WTC11 (cell line): ENCODE data around the gene CMTM1. TPM values are rescaled to one million over a fixed set of nuclear protein-coding genes. Genes with fewer than 3 reads are reported as not detected.

Experiments
- ATAC-seq: fragments of 200-7000 bp; cut with Tn5 transposase; 2 replicates; pipeline ENCODE4 v1.10.0; 2021; ENCODE audit warnings: mild to moderate bottlenecking, moderate library complexity
- CTCF ChIA-PET: fragments of 300-600 bp; sonication (Branson Sonifier 250); formaldehyde crosslinking; loops from one replicate; lab custom pipeline; 2021; ENCODE audit warnings: antibody characterized with exemption; lab: Charles Lee
- POLR2A ChIA-PET: fragments of 350-600 bp; sonication (Branson Sonifier 250); formaldehyde crosslinking; loops from one replicate; lab custom pipeline; 2021; ENCODE audit warnings: antibody characterized with exemption; lab: Charles Lee
- DNase-seq: peaks from one replicate; pipeline ENCODE4 v3.0.0; 2021; ENCODE audit warnings: low spot score
- H3K27ac Mint-ChIP-seq: 2 replicates; pipeline ENCODE4 v1.8.0; 2021; ENCODE audit warnings: mixed read lengths
- H3K27me3 Mint-ChIP-seq: 2 replicates; pipeline ENCODE4 v1.8.0; 2021; ENCODE audit warnings: low read depth, mild to moderate bottlenecking, moderate library complexity, mixed read lengths
- H3K36me3 Mint-ChIP-seq: 2 replicates; pipeline ENCODE4 v1.8.0; 2021; ENCODE audit warnings: mixed read lengths
- H3K4me1 Mint-ChIP-seq: 2 replicates; pipeline ENCODE4 v1.8.0; 2022; ENCODE audit warnings: mixed read lengths
- H3K4me3 Mint-ChIP-seq: 2 replicates; pipeline ENCODE4 v1.8.0; 2021; ENCODE audit warnings: mild to moderate bottlenecking, moderate library complexity, mixed read lengths
- H3K9me3 Mint-ChIP-seq: 2 replicates; pipeline ENCODE4 v1.8.0; 2021; ENCODE audit warnings: mixed read lengths
- ATF1 ChIP-seq: sonication (generic); formaldehyde crosslinking; IDR thresholded peaks from 2 replicates; pipeline ENCODE4 v1.8.1; 2023; ENCODE audit warnings: mild to moderate bottlenecking, moderate library complexity, missing genetic modification reagents
- EMX1 ChIP-seq: fragments of 250-450 bp; sonication (Bioruptor Pico); IDR thresholded peaks from 2 replicates; pipeline ENCODE4 v1.8.0; 2021; ENCODE audit warnings: mild to moderate bottlenecking
- FOXJ3 ChIP-seq: sonication (generic); formaldehyde crosslinking; IDR thresholded peaks from 2 replicates; pipeline ENCODE4 v1.9.0; 2021; ENCODE audit warnings: missing genetic modification reagents, mild to moderate bottlenecking, borderline replicate concordance
- GRHL2 ChIP-seq: fragments of 250-450 bp; sonication (Bioruptor Pico); IDR thresholded peaks from 2 replicates; pipeline ENCODE4 v1.8.0; 2022; ENCODE audit warnings: mild to moderate bottlenecking, moderate library complexity; ENCODE audit not compliant: insufficient replicate concordance, severe bottlenecking
- NFATC4 ChIP-seq: fragments of 250-450 bp; sonication (Bioruptor Pico); IDR thresholded peaks from 2 replicates; pipeline ENCODE4 v1.9.0; 2021; ENCODE audit warnings: mild to moderate bottlenecking
- SMAD3 ChIP-seq: sonication (generic); formaldehyde crosslinking; IDR thresholded peaks from 2 replicates; pipeline ENCODE4 v1.8.0; 2022; ENCODE audit warnings: missing genetic modification reagents, mild to moderate bottlenecking, borderline replicate concordance
- ZNF121 ChIP-seq: sonication (generic); formaldehyde crosslinking; IDR thresholded peaks from 2 replicates; pipeline ENCODE4 v1.8.0; 2023; ENCODE audit warnings: missing genetic modification reagents
- ZNF396 ChIP-seq: fragments of 250-450 bp; sonication (Bioruptor Pico); IDR thresholded peaks from 2 replicates; pipeline ENCODE4 v1.8.0; 2021; ENCODE audit warnings: mild to moderate bottlenecking, moderate library complexity, borderline replicate concordance
- ZNF416 ChIP-seq: fragments of 250-450 bp; sonication (Bioruptor Pico); IDR thresholded peaks from 2 replicates; pipeline ENCODE4 v1.9.0; 2021; ENCODE audit warnings: mild to moderate bottlenecking, inconsistent platforms
- total RNA-seq: library from RNA; stranded (reverse); gene quantifications from 3 replicates; pipeline ENCODE4 v1.2.3, GENCODE V29; 2021
- TF ChIP-seq, protein P1 (sequence below): sonication (generic); formaldehyde crosslinking; IDR thresholded peaks from 2 replicates; pipeline ENCODE4 v1.8.1; 2023; ENCODE audit warnings: mild to moderate bottlenecking, missing genetic modification reagents
- TF ChIP-seq, protein P2 (sequence below): fragments of 250-450 bp; sonication (Bioruptor Pico); IDR thresholded peaks from 2 replicates; pipeline ENCODE4 v1.9.0; 2021; ENCODE audit warnings: mild to moderate bottlenecking, borderline replicate concordance
- TF ChIP-seq, protein P3 (sequence below): sonication (generic); formaldehyde crosslinking; IDR thresholded peaks from 2 replicates; pipeline ENCODE4 v1.8.0; 2023; ENCODE audit warnings: mild to moderate bottlenecking, missing genetic modification reagents
- TF ChIP-seq, protein P4 (sequence below): fragments of 250-450 bp; sonication (Bioruptor Pico); conservative IDR thresholded peaks from 2 replicates; pipeline ENCODE4 v1.9.0; 2021; ENCODE audit warnings: mild to moderate bottlenecking
- TF ChIP-seq, protein P5 (sequence below): sonication (generic); formaldehyde crosslinking; IDR thresholded peaks from 2 replicates; pipeline ENCODE4 v1.8.0; 2022; ENCODE audit warnings: mild to moderate bottlenecking, missing genetic modification reagents
- TF ChIP-seq, protein P6 (sequence below): sonication (generic); formaldehyde crosslinking; IDR thresholded peaks from 2 replicates; pipeline ENCODE4 v1.8.1; 2023; ENCODE audit warnings: mild to moderate bottlenecking, missing genetic modification reagents, moderate library complexity

The CMTM1 gene
- total RNA-seq, 1 experiment from 2014 or later = 1.6 TPM

DNA sequence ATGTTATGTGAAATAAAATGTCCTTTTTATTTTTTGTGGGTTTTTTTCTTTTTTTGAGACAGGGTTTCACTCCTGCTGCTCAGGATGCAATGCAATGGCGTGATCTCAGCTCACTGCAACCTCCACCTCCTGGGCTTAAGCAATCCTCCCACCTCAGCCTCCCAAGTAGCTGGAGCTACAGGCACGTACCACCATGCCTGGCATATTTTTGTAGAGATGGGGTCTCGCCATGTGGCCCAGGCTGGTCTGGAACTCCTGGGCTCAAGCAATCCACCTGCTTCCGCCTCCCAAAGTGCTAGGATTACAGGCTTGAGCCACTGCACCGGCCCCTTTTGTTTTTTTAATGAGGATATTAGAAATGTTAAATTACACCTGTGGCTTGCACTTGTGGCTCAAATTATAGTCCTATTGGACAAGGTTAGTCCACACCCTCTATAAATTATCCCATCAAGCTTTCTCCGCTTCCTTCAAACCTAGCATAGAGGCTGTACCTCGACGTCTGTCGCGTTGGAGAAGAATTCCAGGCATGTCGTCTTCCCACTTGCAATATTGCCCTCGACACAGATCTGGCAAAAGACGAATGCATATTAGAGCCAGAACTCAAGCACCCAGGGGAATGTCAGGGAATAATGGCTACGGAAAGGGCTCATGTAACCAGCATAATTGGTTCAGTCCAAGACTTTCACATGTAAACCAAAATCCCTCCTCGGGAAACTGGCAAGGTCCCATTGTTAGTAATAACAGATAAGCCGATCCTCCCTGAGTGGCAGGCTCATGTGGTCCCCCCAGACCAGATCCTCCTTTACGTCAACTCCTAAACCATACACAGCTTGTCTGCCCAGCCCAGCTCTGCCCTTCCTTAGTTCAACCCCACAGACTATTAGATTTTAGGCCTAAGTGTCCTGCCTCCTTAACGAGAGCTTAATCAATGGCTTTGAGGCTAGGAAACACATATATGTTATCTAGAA, 24.6 kb upstream of the CMTM1 start:
- DNase-seq (no peak), ATAC-seq (peak; percentile 60)
- H3K27me3 Mint-ChIP-seq = no peaks in the 10 kb centered on the region
- peaks cover 17% of the 10 kb centered on the region for H3K4me1 Mint-ChIP-seq
- no peak overlapping the region for H3K4me3 Mint-ChIP-seq
- H3K27ac Mint-ChIP-seq = peak overlapping the region; percentile 14
- no peaks in the 10 kb centered on the region for H3K36me3 Mint-ChIP-seq
- peak; percentile 92 for TF ChIP-seq ZNF121 (CRISPR knock-in tag)
- TF ChIP-seq GRHL2 (CRISPR knock-in tag) = no peak
- ChIA-PET CTCF (interaction anchor here (0.9 to 1.6 kb wide), 3 partner anchors 30 to 135 kb away, joined by 3 to 5 read pairs (median 3); no protein-coding TSS in a partner anchor), POLR2A (no interaction called here)
- no peaks in the 10 kb centered on the region for H3K9me3 Mint-ChIP-seq

DNA sequence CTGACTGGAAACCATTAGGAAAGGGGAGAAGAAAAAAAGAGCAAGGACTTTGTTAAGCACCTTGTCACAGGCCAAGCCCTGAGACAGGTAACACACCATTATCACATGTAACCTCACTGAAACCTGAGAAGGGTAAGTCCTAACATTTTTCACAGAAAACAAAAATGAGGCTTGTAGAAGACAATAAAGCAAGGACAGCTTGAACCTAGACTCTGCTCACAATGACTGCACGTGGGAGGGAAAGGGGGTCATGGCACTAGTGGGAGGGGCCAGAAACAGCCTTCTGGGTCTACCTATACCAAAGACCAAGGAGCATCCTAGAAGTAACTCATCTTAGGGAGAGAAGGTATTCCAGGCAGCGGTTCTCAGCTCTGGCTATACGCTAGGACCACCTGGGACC, 23.8 kb upstream of the CMTM1 start:
- no peaks in the 10 kb centered on the region for H3K36me3 Mint-ChIP-seq
- no peak for DNase-seq
- ChIA-PET CTCF (interaction anchor here (0.8 to 1.6 kb wide), 4 partner anchors 10 to 136 kb away, joined by 3 to 5 read pairs (median 3); partner anchors contain the start of gene CKLF), POLR2A (no interaction called here)
- peak overlapping the region; percentile 14; the same call in 1 of the 2 replicates for H3K27ac Mint-ChIP-seq
- no peak overlapping the region for H3K4me3 Mint-ChIP-seq
- no peaks in the 10 kb centered on the region for H3K27me3 Mint-ChIP-seq
- peaks cover 17% of the 10 kb centered on the region for H3K4me1 Mint-ChIP-seq
- TF ChIP-seq ZNF396 = no peak
- TF ChIP-seq, protein P1, sequence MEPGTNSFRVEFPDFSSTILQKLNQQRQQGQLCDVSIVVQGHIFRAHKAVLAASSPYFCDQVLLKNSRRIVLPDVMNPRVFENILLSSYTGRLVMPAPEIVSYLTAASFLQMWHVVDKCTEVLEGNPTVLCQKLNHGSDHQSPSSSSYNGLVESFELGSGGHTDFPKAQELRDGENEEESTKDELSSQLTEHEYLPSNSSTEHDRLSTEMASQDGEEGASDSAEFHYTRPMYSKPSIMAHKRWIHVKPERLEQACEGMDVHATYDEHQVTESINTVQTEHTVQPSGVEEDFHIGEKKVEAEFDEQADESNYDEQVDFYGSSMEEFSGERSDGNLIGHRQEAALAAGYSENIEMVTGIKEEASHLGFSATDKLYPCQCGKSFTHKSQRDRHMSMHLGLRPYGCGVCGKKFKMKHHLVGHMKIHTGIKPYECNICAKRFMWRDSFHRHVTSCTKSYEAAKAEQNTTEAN (CRISPR knock-in tag) = no peak
- no peak for TF ChIP-seq ZNF416 (CRISPR knock-in tag)
- TF ChIP-seq, protein P2, sequence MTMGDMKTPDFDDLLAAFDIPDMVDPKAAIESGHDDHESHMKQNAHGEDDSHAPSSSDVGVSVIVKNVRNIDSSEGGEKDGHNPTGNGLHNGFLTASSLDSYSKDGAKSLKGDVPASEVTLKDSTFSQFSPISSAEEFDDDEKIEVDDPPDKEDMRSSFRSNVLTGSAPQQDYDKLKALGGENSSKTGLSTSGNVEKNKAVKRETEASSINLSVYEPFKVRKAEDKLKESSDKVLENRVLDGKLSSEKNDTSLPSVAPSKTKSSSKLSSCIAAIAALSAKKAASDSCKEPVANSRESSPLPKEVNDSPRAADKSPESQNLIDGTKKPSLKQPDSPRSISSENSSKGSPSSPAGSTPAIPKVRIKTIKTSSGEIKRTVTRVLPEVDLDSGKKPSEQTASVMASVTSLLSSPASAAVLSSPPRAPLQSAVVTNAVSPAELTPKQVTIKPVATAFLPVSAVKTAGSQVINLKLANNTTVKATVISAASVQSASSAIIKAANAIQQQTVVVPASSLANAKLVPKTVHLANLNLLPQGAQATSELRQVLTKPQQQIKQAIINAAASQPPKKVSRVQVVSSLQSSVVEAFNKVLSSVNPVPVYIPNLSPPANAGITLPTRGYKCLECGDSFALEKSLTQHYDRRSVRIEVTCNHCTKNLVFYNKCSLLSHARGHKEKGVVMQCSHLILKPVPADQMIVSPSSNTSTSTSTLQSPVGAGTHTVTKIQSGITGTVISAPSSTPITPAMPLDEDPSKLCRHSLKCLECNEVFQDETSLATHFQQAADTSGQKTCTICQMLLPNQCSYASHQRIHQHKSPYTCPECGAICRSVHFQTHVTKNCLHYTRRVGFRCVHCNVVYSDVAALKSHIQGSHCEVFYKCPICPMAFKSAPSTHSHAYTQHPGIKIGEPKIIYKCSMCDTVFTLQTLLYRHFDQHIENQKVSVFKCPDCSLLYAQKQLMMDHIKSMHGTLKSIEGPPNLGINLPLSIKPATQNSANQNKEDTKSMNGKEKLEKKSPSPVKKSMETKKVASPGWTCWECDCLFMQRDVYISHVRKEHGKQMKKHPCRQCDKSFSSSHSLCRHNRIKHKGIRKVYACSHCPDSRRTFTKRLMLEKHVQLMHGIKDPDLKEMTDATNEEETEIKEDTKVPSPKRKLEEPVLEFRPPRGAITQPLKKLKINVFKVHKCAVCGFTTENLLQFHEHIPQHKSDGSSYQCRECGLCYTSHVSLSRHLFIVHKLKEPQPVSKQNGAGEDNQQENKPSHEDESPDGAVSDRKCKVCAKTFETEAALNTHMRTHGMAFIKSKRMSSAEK = no peak
- TF ChIP-seq NFATC4 = no peak
- no peak for TF ChIP-seq ZNF121 (CRISPR knock-in tag)
- no peak for TF ChIP-seq SMAD3 (CRISPR knock-in tag)
- TF ChIP-seq, protein P3, sequence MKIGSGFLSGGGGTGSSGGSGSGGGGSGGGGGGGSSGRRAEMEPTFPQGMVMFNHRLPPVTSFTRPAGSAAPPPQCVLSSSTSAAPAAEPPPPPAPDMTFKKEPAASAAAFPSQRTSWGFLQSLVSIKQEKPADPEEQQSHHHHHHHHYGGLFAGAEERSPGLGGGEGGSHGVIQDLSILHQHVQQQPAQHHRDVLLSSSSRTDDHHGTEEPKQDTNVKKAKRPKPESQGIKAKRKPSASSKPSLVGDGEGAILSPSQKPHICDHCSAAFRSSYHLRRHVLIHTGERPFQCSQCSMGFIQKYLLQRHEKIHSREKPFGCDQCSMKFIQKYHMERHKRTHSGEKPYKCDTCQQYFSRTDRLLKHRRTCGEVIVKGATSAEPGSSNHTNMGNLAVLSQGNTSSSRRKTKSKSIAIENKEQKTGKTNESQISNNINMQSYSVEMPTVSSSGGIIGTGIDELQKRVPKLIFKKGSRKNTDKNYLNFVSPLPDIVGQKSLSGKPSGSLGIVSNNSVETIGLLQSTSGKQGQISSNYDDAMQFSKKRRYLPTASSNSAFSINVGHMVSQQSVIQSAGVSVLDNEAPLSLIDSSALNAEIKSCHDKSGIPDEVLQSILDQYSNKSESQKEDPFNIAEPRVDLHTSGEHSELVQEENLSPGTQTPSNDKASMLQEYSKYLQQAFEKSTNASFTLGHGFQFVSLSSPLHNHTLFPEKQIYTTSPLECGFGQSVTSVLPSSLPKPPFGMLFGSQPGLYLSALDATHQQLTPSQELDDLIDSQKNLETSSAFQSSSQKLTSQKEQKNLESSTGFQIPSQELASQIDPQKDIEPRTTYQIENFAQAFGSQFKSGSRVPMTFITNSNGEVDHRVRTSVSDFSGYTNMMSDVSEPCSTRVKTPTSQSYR (CRISPR knock-in tag) = no peak
- TF ChIP-seq, protein P4, sequence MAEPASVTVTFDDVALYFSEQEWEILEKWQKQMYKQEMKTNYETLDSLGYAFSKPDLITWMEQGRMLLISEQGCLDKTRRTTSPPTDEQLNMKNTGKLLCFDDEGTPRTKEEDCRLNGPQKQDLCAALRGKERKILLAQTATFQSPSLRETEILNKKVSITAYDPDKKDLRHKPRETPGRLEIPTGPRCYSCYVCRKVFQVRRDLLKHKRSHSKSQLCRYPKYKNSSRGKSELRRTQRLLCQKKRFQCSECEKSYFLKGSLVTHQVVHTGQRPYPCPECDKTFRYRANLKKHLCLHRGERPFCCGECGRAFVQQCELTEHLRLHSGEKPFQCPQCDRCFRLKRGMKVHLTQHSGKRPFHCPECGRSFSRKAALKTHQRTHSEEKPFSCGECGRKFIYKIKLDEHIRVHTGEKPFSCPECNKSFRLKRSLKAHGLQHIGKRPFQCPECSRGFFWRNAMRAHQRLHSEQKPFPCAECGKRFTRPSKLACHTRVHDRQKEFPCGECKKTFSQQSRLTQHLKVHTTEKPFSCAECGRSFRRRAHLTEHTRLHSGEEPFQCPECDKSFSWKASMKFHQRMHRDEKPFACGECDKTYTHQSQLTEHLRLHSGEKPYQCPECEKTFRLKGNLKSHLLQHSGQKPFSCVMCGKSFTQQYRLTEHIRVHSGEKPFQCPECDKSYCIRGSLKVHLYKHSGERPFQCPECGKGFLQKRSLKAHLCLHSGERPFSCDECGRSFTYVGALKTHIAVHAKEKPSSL (CRISPR knock-in tag) = no peak
- no peak for TF ChIP-seq EMX1 (CRISPR knock-in tag)
- TF ChIP-seq, protein P5, sequence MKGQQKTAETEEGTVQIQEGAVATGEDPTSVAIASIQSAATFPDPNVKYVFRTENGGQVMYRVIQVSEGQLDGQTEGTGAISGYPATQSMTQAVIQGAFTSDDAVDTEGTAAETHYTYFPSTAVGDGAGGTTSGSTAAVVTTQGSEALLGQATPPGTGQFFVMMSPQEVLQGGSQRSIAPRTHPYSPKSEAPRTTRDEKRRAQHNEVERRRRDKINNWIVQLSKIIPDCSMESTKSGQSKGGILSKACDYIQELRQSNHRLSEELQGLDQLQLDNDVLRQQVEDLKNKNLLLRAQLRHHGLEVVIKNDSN (CRISPR knock-in tag) = no peak
- TF ChIP-seq, protein P6, sequence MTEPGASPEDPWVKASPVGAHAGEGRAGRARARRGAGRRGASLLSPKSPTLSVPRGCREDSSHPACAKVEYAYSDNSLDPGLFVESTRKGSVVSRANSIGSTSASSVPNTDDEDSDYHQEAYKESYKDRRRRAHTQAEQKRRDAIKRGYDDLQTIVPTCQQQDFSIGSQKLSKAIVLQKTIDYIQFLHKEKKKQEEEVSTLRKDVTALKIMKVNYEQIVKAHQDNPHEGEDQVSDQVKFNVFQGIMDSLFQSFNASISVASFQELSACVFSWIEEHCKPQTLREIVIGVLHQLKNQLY = no peak
- TF ChIP-seq FOXJ3 = no peak
- no peak for TF ChIP-seq ATF1 (CRISPR knock-in tag)
- TF ChIP-seq GRHL2 (CRISPR knock-in tag) = no peak
- TF ChIP-seq, all 79 proteins: peak for 0
- no peaks in the 10 kb centered on the region for H3K9me3 Mint-ChIP-seq
- peak; percentile 35; the same call in 1 of the 2 replicates for ATAC-seq
